ENCODE data around the gene HLA-B. TPM values are rescaled to one million over a fixed set of nuclear protein-coding genes. Genes with fewer than 3 reads are reported as not detected.
"Not testable (repeated sequence)": the region's sequence is repeated elsewhere in the genome, so short reads cannot be mapped to it uniquely, and the experiment has no call there.

HLA-B gene
- total and polyA plus RNA-seq, 4 donors = 341 to 864 (median 417) TPM

- Histone ChIP-seq H3K4me1 (ENCODE audit: control insufficient read depth in 4 of 4, insufficient read depth in 4 of 4, low read length in 3 of 4) (peaks cover 4 to 30% (median 24%) of the 10 kb centered on the region in 4 donors), H3K4me3 (ENCODE audit: low read depth in 1 of 3, low read length in 3 of 3) (no peak overlapping the region), H3K9ac (ENCODE audit: low read depth in 1 of 2, low read length in 2 of 2) (no peak overlapping the region), H3K27me3 (ENCODE audit: control insufficient read depth in 4 of 4, insufficient read depth in 4 of 4, low read length in 3 of 4) (no peaks in the 10 kb centered on the region), H3K27ac (ENCODE audit: low read depth in 1 of 2, low read length in 2 of 2) (no peak overlapping the region), H3K36me3 (ENCODE audit: control insufficient read depth in 4 of 4, insufficient read depth in 3 of 4, low read depth in 1 of 4, low read length in 3 of 4) (peaks cover 0 to 4% (median 0%) of the 10 kb centered on the region in 4 donors), H3K9me3 (ENCODE audit: control insufficient read depth in 4 of 4, low read length in 3 of 4) (no peaks in the 10 kb centered on the region)
- DNase-seq (ENCODE audit: low spot score) = peak; percentile 22
- TF ChIP-seq TAF1 (conservative IDR thresholded peaks at IDR 0.05) = no peak
- no peak for TF ChIP-seq HNF4G (IDR thresholded peaks at IDR 0.05)
- no peak for TF ChIP-seq RXRA (IDR thresholded peaks at IDR 0.05)
- 82% methylated on average over 10 of the region's 10 CpGs for WGBS
Measured at GRCh38 chr6:31397901-31398525, 41.0 kb upstream of the HLA-B start.

DNA sequence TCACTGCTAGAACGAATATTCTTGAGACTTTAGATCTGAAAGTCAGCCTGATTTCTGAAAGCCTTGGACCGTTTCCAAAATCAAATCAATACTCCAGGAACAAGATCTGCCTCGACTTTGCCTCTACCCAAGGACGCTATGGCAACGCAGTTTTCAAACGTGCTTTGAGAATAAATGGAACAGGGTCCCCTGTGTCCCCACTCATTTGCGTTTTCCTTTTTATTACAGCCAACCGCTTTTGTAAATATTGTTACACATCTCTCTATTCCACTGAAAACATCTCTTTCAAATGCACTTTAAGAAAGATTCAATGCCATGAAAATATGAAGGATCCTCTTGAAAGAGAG, 40.1 kb upstream of the HLA-B start:
- not testable (repeated sequence) for H3K27ac ChIP-seq (ENCODE audit: low read depth in 1 of 2, low read length in 2 of 2); DNase-seq (ENCODE audit: low spot score); H3K27me3 ChIP-seq (ENCODE audit: control insufficient read depth in 4 of 4, insufficient read depth in 4 of 4, low read length in 3 of 4); H3K36me3 ChIP-seq (ENCODE audit: control insufficient read depth in 4 of 4, insufficient read depth in 3 of 4, low read depth in 1 of 4, low read length in 3 of 4); H3K4me3 ChIP-seq (ENCODE audit: low read depth in 1 of 3, low read length in 3 of 3); H3K9me3 ChIP-seq (ENCODE audit: control insufficient read depth in 4 of 4, low read length in 3 of 4)
- H3K9ac ChIP-seq (ENCODE audit: low read depth in 1 of 2, low read length in 2 of 2) = peak overlapping the region in 1 of 2 donors; percentile 18
- H3K4me1 ChIP-seq (ENCODE audit: control insufficient read depth in 4 of 4, insufficient read depth in 4 of 4, low read length in 3 of 4) = peaks cover 4 to 21% (median 15%) of the 10 kb centered on the region in 4 donors
- 19% methylated on average over 8 of the region's 8 CpGs for WGBS

- 42% methylated on average over 11 of the region's 11 CpGs for WGBS
- TF ChIP-seq CTCF (IDR thresholded peaks at IDR 0.05; ENCODE audit: low read depth, low read length, missing input control) = peak; percentile 80
- TF ChIP-seq YY1 (IDR thresholded peaks at IDR 0.05) = no peak
- TF ChIP-seq RXRA (IDR thresholded peaks at IDR 0.05) = no peak
- TF ChIP-seq REST (IDR thresholded peaks at IDR 0.05) = no peak
- TF ChIP-seq TAF1 (conservative IDR thresholded peaks at IDR 0.05) = no peak
- TF ChIP-seq RAD21 (IDR thresholded peaks at IDR 0.05) = peak; percentile 86 to 89
- TF ChIP-seq JUND (IDR thresholded peaks at IDR 0.05) = no peak
- peak in 1 of 2 donors; percentile 11 for TF ChIP-seq HNF4A (conservative IDR thresholded peaks at IDR 0.05)
- Histone ChIP-seq H3K27me3 (ENCODE audit: control insufficient read depth in 4 of 4, insufficient read depth in 4 of 4, low read length in 3 of 4) (no peaks in the 10 kb centered on the region), H3K36me3 (ENCODE audit: control insufficient read depth in 4 of 4, insufficient read depth in 3 of 4, low read depth in 1 of 4, low read length in 3 of 4) (peaks cover 0 to 4% (median 0%) of the 10 kb centered on the region in 4 donors), H3K4me1 (ENCODE audit: control insufficient read depth in 4 of 4, insufficient read depth in 4 of 4, low read length in 3 of 4) (peaks cover under 1 to 16% (median 10%) of the 10 kb centered on the region in 4 donors), H3K9ac (ENCODE audit: low read depth in 1 of 2, low read length in 2 of 2) (no peak overlapping the region), H3K9me3 (ENCODE audit: control insufficient read depth in 4 of 4, low read length in 3 of 4) (no peaks in the 10 kb centered on the region), H3K4me3 (ENCODE audit: low read depth in 1 of 3, low read length in 3 of 3) (no peak overlapping the region), H3K27ac (ENCODE audit: low read depth in 1 of 2, low read length in 2 of 2) (no peak overlapping the region)
- DNase-seq (ENCODE audit: low spot score) = peak; percentile 88
Measured at GRCh38 chr6:31396422-31397152, 39.6 kb upstream of the HLA-B start.

Measured in liver (tissue), 9 donors.